Fibroblast of lung (primary cell): ENCODE measurements around the gene CD83. TPM values are rescaled to one million over a fixed set of nuclear protein-coding genes. Genes with fewer than 3 reads are reported as not detected.
A peak's percentile ranks its signal among the peaks of the same experiment; 100 is the strongest.

Experiments used
- DNase-seq, 2 donors: peaks; one replicate each; pipeline versions ENCODE4 v3.0.0 to v3.0.0-alpha.2; 2010; ENCODE audit warnings: low read depth in 2 of 2
- H2AFZ ChIP-seq: 2 replicates; pipeline ENCODE4 v1.5.1; 2012; ENCODE audit warnings: low read length, control low read depth, inconsistent platforms
- H3K27ac ChIP-seq: 2 replicates; pipeline ENCODE4 v1.5.1; 2011; ENCODE audit warnings: low read length, control low read depth; ENCODE audit not compliant: insufficient read depth
- H3K27me3 ChIP-seq: 2 replicates; pipeline ENCODE4 v1.5.1; 2011; ENCODE audit warnings: mild to moderate bottlenecking, low read length; ENCODE audit not compliant: control insufficient read depth, insufficient read depth
- H3K36me3 ChIP-seq: 2 replicates; pipeline ENCODE4 v1.5.1; 2011; ENCODE audit warnings: low read length; ENCODE audit not compliant: control insufficient read depth, insufficient read depth
- H3K4me1 ChIP-seq: 2 replicates; pipeline ENCODE4 v1.5.1; 2011; ENCODE audit warnings: low read length; ENCODE audit not compliant: control insufficient read depth, insufficient read depth; ENCODE audit errors: extremely low read depth
- H3K4me2 ChIP-seq: 2 replicates; pipeline ENCODE4 v1.5.1; 2011; ENCODE audit warnings: low read length, control low read depth; ENCODE audit not compliant: insufficient read depth; ENCODE audit errors: extremely low read depth
- H3K4me3 ChIP-seq, 4 experiments: fragments of 200-600 bp in 1 of 4; sonication (generic) in 1 of 4; replicated peaks in 1 of 4; 2 replicates each; pipeline ENCODE4 v1.5.1; 2011 to 2016; ENCODE audit warnings: low read length in 4 of 4, low read depth in 3 of 4, mild to moderate bottlenecking in 3 of 4, control low read depth in 2 of 4, inconsistent platforms in 1 of 4, mixed read lengths in 1 of 4; ENCODE audit not compliant: insufficient read depth in 1 of 4; ENCODE audit errors: control extremely low read depth in 1 of 4
- H3K79me2 ChIP-seq: 2 replicates; pipeline ENCODE4 v1.5.1; 2012; ENCODE audit warnings: mild to moderate bottlenecking, low read length, inconsistent platforms; ENCODE audit not compliant: control insufficient read depth, insufficient read depth
- H3K9ac ChIP-seq: 2 replicates; pipeline ENCODE4 v1.5.1; 2011; ENCODE audit warnings: mild to moderate bottlenecking, low read length, control low read depth; ENCODE audit not compliant: insufficient read depth
- H3K9me3 ChIP-seq: 2 replicates; pipeline ENCODE4 v1.5.1; 2012; ENCODE audit warnings: low read depth, low read length; ENCODE audit not compliant: control insufficient read depth, insufficient read depth
- H4K20me1 ChIP-seq: 2 replicates; pipeline ENCODE4 v1.5.1; 2011; ENCODE audit warnings: low read length; ENCODE audit not compliant: control insufficient read depth, insufficient read depth; ENCODE audit errors: extremely low read depth
- EZH2 ChIP-seq: IDR thresholded peaks from 2 replicates; pipeline ENCODE4 v1.5.1; 2012; ENCODE audit warnings: low read length, control low read depth, mild to moderate bottlenecking; ENCODE audit errors: missing control alignments
- polyA plus RNA-seq, 2 donors: library from polyadenylated mRNA; depleted of rRNA in 1 of 2; stranded (reverse) in 1 of 2; unstranded in 1 of 2; fragments of >200 nt; gene quantifications; 2 replicates each; pipeline ENCODE4 v1.2.1, GENCODE V29; 2011 to 2012; ENCODE audit warnings: missing spikeins in 1 of 2
- total RNA-seq: library from RNA; depleted of rRNA; stranded (reverse); fragments of >200 nt; gene quantifications from 2 replicates; pipeline ENCODE4 v1.2.1, GENCODE V29; 2014
- TF ChIP-seq, protein P1 (sequence below), 2 donors: IDR thresholded peaks in 1 of 2; conservative IDR thresholded peaks in 1 of 2; 1 replicate in 1 of 2; 2 replicates in 1 of 2; pipeline ENCODE4 v1.5.1; 2011 to 2012; ENCODE audit warnings: low read length in 2 of 2, control low read depth in 1 of 2, inconsistent platforms in 1 of 2, low read depth in 1 of 2, mild to moderate bottlenecking in 1 of 2

The CD83 gene
- total and polyA plus RNA-seq, 2 donors (not counting 1 experiment from before 2014, with no cell fraction given) = 2.1 to 5.0 TPM

DNA sequence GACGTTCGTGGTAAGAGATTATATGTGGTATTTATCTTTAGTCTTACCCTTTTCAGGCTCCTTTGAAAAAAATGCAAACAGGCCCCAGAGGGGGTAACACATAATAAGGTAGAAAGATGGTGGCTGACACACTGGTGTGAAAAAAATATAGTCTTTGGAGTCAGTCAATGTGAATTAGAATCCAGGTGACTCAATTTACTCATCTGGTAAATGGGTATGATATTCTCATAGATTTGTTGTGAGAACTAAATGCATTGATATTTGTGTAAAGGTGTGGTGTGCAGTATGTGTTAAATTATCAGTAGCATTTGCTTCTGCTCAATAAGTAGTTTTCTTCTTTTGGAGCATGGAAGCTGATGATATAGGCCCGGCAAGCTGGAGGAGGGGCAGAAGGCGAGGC, 25.7 kb downstream of the CD83 start:
- no peaks in the 10 kb centered on the region for H3K4me1 ChIP-seq
- no peak for DNase-seq
- no peaks in the 10 kb centered on the region for H3K9me3 ChIP-seq
- no peak overlapping the region for H3K9ac ChIP-seq
- no peak overlapping the region for H3K4me3 ChIP-seq
- H3K27me3 ChIP-seq = no peaks in the 10 kb centered on the region
- no peaks in the 10 kb centered on the region for H3K79me2 ChIP-seq
- TF ChIP-seq EZH2 = no peak
- TF ChIP-seq, protein P1, sequence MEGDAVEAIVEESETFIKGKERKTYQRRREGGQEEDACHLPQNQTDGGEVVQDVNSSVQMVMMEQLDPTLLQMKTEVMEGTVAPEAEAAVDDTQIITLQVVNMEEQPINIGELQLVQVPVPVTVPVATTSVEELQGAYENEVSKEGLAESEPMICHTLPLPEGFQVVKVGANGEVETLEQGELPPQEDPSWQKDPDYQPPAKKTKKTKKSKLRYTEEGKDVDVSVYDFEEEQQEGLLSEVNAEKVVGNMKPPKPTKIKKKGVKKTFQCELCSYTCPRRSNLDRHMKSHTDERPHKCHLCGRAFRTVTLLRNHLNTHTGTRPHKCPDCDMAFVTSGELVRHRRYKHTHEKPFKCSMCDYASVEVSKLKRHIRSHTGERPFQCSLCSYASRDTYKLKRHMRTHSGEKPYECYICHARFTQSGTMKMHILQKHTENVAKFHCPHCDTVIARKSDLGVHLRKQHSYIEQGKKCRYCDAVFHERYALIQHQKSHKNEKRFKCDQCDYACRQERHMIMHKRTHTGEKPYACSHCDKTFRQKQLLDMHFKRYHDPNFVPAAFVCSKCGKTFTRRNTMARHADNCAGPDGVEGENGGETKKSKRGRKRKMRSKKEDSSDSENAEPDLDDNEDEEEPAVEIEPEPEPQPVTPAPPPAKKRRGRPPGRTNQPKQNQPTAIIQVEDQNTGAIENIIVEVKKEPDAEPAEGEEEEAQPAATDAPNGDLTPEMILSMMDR (conservative IDR thresholded peaks at IDR 0.05 in 1 of 2, IDR thresholded peaks at IDR 0.05 in 1 of 2; ENCODE audit: low read depth in 1 of 2, low read length in 2 of 2) = no peak
- no peak overlapping the region for H3K27ac ChIP-seq
- no peak overlapping the region for H3K4me2 ChIP-seq
- no peaks in the 10 kb centered on the region for H4K20me1 ChIP-seq
- no peak overlapping the region for H2AFZ ChIP-seq
- no peaks in the 10 kb centered on the region for H3K36me3 ChIP-seq

DNA sequence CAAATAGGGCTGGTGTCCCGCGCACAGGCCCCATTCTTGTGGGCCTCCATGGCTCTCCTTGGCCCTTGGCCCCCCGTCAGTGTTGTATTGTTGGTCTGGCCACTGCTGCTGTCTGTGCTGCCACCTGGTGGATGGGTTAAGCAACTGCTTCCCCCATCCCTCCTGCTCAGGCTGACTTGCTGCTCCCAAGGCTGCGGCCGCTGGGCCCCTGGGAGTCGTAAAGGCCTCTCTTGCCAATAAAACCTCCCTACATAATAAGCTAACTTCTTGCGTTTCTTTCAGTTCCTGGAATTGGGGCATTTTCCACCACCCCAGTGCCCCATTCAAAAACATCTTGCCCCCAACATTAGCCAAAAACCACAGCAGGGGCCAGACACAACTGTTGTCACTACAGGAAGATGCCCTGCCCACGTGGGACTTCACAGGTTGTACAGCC, 27.1 kb downstream of the CD83 start:
- TF ChIP-seq EZH2 = no peak
- TF ChIP-seq, protein P1 (conservative IDR thresholded peaks at IDR 0.05 in 1 of 2, IDR thresholded peaks at IDR 0.05 in 1 of 2; ENCODE audit: low read depth in 1 of 2, low read length in 2 of 2) = peak; percentile 80 to 96
- Histone ChIP-seq H4K20me1 (no peaks in the 10 kb centered on the region), H3K79me2 (no peaks in the 10 kb centered on the region), H3K4me1 (no peaks in the 10 kb centered on the region), H3K36me3 (no peaks in the 10 kb centered on the region), H3K4me2 (no peak overlapping the region), H2AFZ (no peak overlapping the region), H3K9me3 (no peaks in the 10 kb centered on the region), H3K4me3 (no peak overlapping the region), H3K27me3 (no peaks in the 10 kb centered on the region), H3K9ac (no peak overlapping the region), H3K27ac (no peak overlapping the region)
- DNase-seq = peak; percentile 57 to 65

DNA sequence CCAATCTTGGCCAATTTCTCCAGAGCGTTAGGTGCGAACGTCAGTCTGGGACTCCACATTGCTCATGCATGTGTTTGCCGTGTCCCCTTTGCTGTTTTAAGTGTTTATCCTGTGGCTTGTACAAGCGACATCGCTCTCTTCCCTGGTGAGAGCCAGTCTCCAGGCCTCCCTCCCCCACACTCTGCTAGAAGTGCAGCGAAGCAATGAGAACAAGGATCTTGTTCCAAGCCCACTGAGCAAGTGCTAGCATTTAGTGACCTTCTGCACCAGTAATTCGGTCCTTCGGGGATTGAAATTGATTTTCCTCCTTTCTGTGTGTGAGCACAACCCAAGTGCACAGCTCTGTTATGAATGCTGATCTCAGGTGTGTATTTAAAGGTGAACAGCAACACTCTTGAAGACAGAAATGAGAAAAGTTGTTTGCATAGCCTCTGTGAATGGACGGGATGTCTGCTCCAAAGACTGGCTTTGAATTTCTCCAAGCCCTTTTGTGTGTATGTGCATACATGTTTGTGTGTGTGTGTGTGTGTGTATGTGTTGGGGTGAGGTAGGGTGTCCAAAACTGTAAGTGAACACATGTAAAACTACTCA, 29.0 kb downstream of the CD83 start:
- DNase-seq = no peak
- no peak overlapping the region for H3K27ac ChIP-seq
- H3K4me2 ChIP-seq = no peak overlapping the region
- H3K27me3 ChIP-seq = peaks cover 4% of the 10 kb centered on the region
- no peaks in the 10 kb centered on the region for H3K4me1 ChIP-seq
- H3K4me3 ChIP-seq = no peak overlapping the region
- TF ChIP-seq EZH2 = no peak
- TF ChIP-seq, protein P1 (conservative IDR thresholded peaks at IDR 0.05 in 1 of 2, IDR thresholded peaks at IDR 0.05 in 1 of 2; ENCODE audit: low read depth in 1 of 2, low read length in 2 of 2) = no peak
- no peaks in the 10 kb centered on the region for H3K9me3 ChIP-seq
- H4K20me1 ChIP-seq = no peaks in the 10 kb centered on the region
- no peak overlapping the region for H2AFZ ChIP-seq
- no peak overlapping the region for H3K9ac ChIP-seq
- H3K79me2 ChIP-seq = no peaks in the 10 kb centered on the region
- H3K36me3 ChIP-seq = no peaks in the 10 kb centered on the region
